ENCODE results near the gene ITGA8. TPM values are rescaled to one million over a fixed set of nuclear protein-coding genes. Genes with fewer than 3 reads are reported as not detected.

Gene ITGA8
- total RNA-seq, 3 donors from 2014 or later = 2.2 to 3.4 (median 2.5) TPM

- ATAC-seq (no peak), DNase-seq (no peak)
- Histone ChIP-seq H3K36me3 (ENCODE audit: low read depth) (no peaks in the 10 kb centered on the region), H3K4me1 (ENCODE audit: low read depth) (no peaks in the 10 kb centered on the region), H3K4me3 (no peak overlapping the region), H3K9me3 (no peaks in the 10 kb centered on the region)
- intact Hi-C loops (cut with DNase I, micrococcal nuclease) = no loop called here
- TF ChIP-seq, protein P1, sequence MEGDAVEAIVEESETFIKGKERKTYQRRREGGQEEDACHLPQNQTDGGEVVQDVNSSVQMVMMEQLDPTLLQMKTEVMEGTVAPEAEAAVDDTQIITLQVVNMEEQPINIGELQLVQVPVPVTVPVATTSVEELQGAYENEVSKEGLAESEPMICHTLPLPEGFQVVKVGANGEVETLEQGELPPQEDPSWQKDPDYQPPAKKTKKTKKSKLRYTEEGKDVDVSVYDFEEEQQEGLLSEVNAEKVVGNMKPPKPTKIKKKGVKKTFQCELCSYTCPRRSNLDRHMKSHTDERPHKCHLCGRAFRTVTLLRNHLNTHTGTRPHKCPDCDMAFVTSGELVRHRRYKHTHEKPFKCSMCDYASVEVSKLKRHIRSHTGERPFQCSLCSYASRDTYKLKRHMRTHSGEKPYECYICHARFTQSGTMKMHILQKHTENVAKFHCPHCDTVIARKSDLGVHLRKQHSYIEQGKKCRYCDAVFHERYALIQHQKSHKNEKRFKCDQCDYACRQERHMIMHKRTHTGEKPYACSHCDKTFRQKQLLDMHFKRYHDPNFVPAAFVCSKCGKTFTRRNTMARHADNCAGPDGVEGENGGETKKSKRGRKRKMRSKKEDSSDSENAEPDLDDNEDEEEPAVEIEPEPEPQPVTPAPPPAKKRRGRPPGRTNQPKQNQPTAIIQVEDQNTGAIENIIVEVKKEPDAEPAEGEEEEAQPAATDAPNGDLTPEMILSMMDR (IDR thresholded peaks at IDR 0.05) = no peak
Observed at GRCh38 chr10:15703151-15703880, 16.4 kb downstream of the ITGA8 start.

DNA sequence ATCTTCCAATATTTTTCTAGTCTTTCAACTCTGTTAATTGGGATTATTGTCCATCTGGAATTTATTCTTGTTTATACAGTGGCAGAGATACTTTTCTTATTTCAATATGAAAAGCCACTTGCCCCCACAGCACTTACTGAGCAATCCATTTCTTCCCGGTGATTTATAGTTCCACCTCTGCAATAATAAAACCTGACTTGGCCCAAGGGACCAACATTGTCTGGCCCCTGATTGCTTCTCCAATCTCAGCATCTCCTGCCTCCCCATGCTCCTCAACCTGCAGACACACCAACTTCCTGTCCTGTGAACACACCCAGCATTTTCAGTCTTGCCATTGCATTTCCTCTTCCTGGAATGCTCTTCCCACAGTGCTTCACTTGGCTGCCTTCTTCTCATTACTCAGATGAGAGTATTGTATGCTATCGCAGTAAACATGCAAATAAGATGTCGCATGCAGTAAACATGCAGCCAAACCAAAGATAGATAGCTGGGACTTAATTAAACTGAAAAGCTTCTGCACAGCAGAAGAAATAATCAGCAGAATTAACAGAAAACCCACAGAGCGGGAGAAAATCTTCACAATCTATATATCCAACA is 19.5 kb downstream of the ITGA8 start:
- Histone ChIP-seq H3K4me1 (ENCODE audit: low read depth) (no peaks in the 10 kb centered on the region), H3K4me3 (no peak overlapping the region), H3K36me3 (ENCODE audit: low read depth) (no peaks in the 10 kb centered on the region), H3K9me3 (no peaks in the 10 kb centered on the region)
- intact Hi-C loops (cut with DNase I, micrococcal nuclease) = no loop called here
- ATAC-seq = no peak
- TF ChIP-seq, protein P1 (IDR thresholded peaks at IDR 0.05) = no peak
- no peak for DNase-seq

GRCh38 chr10:15695852-15696251 is 23.9 kb downstream of the ITGA8 start:
- Histone ChIP-seq H3K9me3 (no peaks in the 10 kb centered on the region), H3K36me3 (ENCODE audit: low read depth) (no peaks in the 10 kb centered on the region), H3K4me3 (no peak overlapping the region), H3K4me1 (ENCODE audit: low read depth) (no peaks in the 10 kb centered on the region)
- intact Hi-C loops (cut with DNase I, micrococcal nuclease) = no loop called here
- ATAC-seq = no peak
- TF ChIP-seq, protein P1 (IDR thresholded peaks at IDR 0.05) = no peak
- DNase-seq = no peak

DNA sequence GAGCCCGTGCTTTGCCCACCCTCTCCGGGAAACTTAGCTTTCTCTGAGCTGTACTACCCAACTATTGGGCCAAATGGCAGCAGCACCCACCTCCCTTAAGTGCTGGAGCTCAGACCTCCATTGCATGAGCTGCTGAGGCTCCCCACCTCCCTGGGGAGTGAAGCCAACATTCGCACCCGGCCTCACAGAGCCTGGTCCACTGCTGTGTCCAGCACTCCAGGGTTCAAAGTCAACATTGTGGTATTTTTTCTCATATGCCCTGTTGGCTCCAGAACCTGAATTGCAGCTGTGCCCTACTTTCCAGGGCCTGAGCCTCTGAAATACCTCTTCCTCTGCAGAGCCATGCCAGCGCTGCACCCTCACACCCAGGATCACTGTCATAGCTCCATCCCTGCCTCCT is 29.7 kb downstream of the ITGA8 start:
- ATAC-seq (no peak), DNase-seq (no peak)
- H3K4me1 ChIP-seq (ENCODE audit: low read depth) = no peaks in the 10 kb centered on the region
- no peaks in the 10 kb centered on the region for H3K9me3 ChIP-seq
- TF ChIP-seq, protein P1 (IDR thresholded peaks at IDR 0.05) = no peak
- intact Hi-C loops (cut with DNase I, micrococcal nuclease) = no loop called here
- H3K36me3 ChIP-seq (ENCODE audit: low read depth) = no peaks in the 10 kb centered on the region
- H3K4me3 ChIP-seq = no peak overlapping the region

GRCh38 chr10:15684768-15685167 is 35.0 kb downstream of the ITGA8 start:
- Histone ChIP-seq H3K9me3 (no peaks in the 10 kb centered on the region), H3K4me3 (no peak overlapping the region), H3K4me1 (ENCODE audit: low read depth) (no peaks in the 10 kb centered on the region), H3K36me3 (ENCODE audit: low read depth) (no peaks in the 10 kb centered on the region)
- DNase-seq (no peak), ATAC-seq (no peak)
- intact Hi-C loops (cut with DNase I, micrococcal nuclease) = no loop called here
- TF ChIP-seq, protein P1 (IDR thresholded peaks at IDR 0.05) = no peak

Data from mucosa of descending colon (tissue), 3 donors.